Pancreas (tissue), 10 donors: ENCODE measurements around the gene HIC1. TPM values are rescaled to one million over a fixed set of nuclear protein-coding genes. Genes with fewer than 3 reads are reported as not detected.
A peak's percentile ranks its signal among the peaks of the same experiment; 100 is the strongest.

ENCODE experiments used
- ATAC-seq, 4 donors: fragments of 200-7000 bp; cut with Tn5 transposase; one replicate each; pipeline versions ENCODE4 v1.8.0 to v1.9.1; 2020; ENCODE audit warnings: mild to moderate bottlenecking in 4 of 4, moderate library complexity in 4 of 4
- DNase-seq, 6 donors: peaks; one replicate each; pipeline ENCODE4 v3.0.0-alpha.2; 2020
- FAIRE-seq: peaks from 2 replicates; lab custom pipeline; 2012; peaks lifted over from hg19 to GRCh38; lab: Jason Lieb, UNC
- H3K27ac ChIP-seq, 4 donors: fragments of 200-600 bp; sonication (generic); 1 replicate in 3 of 4; 2 replicates in 1 of 4; pipeline versions ENCODE4 v1.5.0 to v1.8.0; 2020
- H3K27me3 ChIP-seq, 4 donors: fragments of 200-600 bp; one replicate each; pipeline ENCODE4 v1.8.0; 2021
- H3K36me3 ChIP-seq, 3 donors: fragments of 200-600 bp; sonication (generic) in 1 of 3; one replicate each; pipeline versions ENCODE4 v1.5.0 to v1.8.0; 2020 to 2021
- H3K4me1 ChIP-seq, 3 donors: fragments of 200-600 bp; one replicate each; pipeline ENCODE4 v1.8.0; 2021
- H3K4me3 ChIP-seq, 4 donors: fragments of 200-600 bp; sonication (generic) in 2 of 4; one replicate each; pipeline versions ENCODE4 v1.5.0 to v1.8.0; 2020 to 2021
- H3K9me3 ChIP-seq, 4 donors: fragments of 200-600 bp; one replicate each; pipeline ENCODE4 v1.8.0; 2021
- CTCF ChIP-seq, 4 donors: fragments of 200-600 bp; sonication (generic) in 3 of 4; IDR thresholded peaks; one replicate each; pipeline versions ENCODE4 v1.5.0 to v1.8.0; 2021; ENCODE audit warnings: antibody characterized with exemption in 4 of 4
- WGBS, 2 donors: extraction: QIAGEN DNeasy Blood & Tissue Kit; methylation state at CpG; one replicate each; pipeline ENCODE4 v1.1.7; 2013; 5-methylcytosine and 5-hydroxymethylcytosine counted together
- intact Hi-C, 3 donors: fragments of 100-400 bp; cut with DNase I; formaldehyde crosslinking; loops; one replicate each; pipeline versions ENCODE4 v1.11.1 to v1.14.2; 2022
- polyA plus RNA-seq, 2 donors: library from polyadenylated mRNA; stranded (reverse); fragments of 200-250 nt; gene quantifications; one replicate each; pipeline ENCODE4 v1.2.3, GENCODE V29; 2013
- total RNA-seq, 6 donors: library from RNA; stranded (reverse); fragmentation: NEBNext Ultra II Directional in 4 of 6; extraction: Animal tissue kit (Norgen Biotek cat#: 25700) in 4 of 6; gene quantifications; one replicate each; pipeline versions ENCODE4 v1.2.1 to v1.2.4, GENCODE V29; 2021 to 2023
- donor health status: healthy with polysubstance abuse.
- donor health status: DM: no; HTN: no; CAD: no; lungs with moderate emphysema.
- donor health status: DM: no; HTN: no; CAD: no.
- donor health status: control.
- donor health status: control.
- donor health status: Bipolar disorder and iron deficiency.
- donor health status: DM: yes; HTN: yes; CAD: no.
- donor health status: DM: no; HTN: no; CAD: no.
- donor health status: DM: no; HTN: no; CAD: no.
- donor health status: DM: yes; HTN: yes; CAD: no.

The HIC1 gene
- total and polyA plus RNA-seq, 8 donors = 1.0 to 15.8 (median 3.4) TPM

DNA sequence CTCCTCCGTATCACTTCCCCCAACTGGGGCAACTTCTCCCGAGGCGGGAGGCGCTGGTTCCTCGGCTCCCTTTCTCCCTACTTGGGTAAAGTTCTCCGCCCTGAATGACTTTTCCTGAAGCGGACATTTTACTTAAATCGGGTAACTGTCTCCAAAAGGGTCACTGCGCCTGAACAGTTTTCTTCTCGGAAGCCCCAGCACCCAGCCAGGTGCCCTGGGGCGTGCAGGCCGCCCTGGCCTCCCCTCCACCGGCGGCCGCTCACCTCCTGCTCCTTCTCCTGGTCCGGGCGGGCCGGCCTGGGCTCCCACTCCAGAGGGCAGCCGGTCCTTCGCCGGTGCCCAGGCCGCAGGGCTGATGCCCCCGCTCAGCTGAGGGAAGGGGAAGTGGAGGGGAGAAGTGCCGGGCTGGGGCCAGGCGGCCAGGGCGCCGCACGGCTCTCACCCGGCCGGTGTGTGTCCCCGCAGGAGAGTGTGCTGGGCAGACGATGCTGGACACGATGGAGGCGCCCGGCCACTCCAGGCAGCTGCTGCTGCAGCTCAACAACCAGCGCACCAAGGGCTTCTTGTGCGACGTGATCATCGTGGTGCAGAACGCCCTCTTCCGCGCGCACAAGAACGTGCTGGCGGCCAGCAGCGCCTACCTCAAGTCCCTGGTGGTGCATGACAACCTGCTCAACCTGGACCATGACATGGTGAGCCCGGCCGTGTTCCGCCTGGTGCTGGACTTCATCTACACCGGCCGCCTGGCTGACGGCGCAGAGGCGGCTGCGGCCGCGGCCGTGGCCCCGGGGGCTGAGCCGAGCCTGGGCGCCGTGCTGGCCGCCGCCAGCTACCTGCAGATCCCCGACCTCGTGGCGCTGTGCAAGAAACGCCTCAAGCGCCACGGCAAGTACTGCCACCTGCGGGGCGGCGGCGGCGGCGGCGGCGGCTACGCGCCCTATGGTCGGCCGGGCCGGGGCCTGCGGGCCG lies 1.6 kb downstream of the HIC1 start:
- intact Hi-C loops = loop anchor here in 1 of 3 donors (5.0 kb wide), 1 partner anchor 191 kb away; no protein-coding TSS in a partner anchor
- Histone ChIP-seq H3K36me3 (peaks cover 0 to 7% (median 0%) of the 10 kb centered on the region in 3 donors), H3K4me1 (peaks cover 0 to 8% (median 3%) of the 10 kb centered on the region in 3 donors), H3K27ac (peak overlapping the region in 3 of 4 donors; percentile 18 to 38 (median 27)), H3K27me3 (peaks cover 0 to 3% (median 0%) of the 10 kb centered on the region in 4 donors), H3K9me3 (no peaks in the 10 kb centered on the region), H3K4me3 (peak overlapping the region in 2 of 4 donors; percentile 40 to 59)
- DNase-seq (peak in 3 of 6 donors; percentile 28 to 81 (median 75)), FAIRE-seq (no peak), ATAC-seq (peak in 1 of 4 donors; percentile 11)
- 28 to 31% methylated on average over 79 to 85 of the region's 85 CpGs for WGBS, 2 donors
- no peak for TF ChIP-seq CTCF (IDR thresholded peaks at IDR 0.05)

- peak in 3 of 6 donors; percentile 17 to 72 (median 69) for DNase-seq
Measured at GRCh38 chr17:2057175-2057759, 2.4 kb downstream of the HIC1 start.

DNA sequence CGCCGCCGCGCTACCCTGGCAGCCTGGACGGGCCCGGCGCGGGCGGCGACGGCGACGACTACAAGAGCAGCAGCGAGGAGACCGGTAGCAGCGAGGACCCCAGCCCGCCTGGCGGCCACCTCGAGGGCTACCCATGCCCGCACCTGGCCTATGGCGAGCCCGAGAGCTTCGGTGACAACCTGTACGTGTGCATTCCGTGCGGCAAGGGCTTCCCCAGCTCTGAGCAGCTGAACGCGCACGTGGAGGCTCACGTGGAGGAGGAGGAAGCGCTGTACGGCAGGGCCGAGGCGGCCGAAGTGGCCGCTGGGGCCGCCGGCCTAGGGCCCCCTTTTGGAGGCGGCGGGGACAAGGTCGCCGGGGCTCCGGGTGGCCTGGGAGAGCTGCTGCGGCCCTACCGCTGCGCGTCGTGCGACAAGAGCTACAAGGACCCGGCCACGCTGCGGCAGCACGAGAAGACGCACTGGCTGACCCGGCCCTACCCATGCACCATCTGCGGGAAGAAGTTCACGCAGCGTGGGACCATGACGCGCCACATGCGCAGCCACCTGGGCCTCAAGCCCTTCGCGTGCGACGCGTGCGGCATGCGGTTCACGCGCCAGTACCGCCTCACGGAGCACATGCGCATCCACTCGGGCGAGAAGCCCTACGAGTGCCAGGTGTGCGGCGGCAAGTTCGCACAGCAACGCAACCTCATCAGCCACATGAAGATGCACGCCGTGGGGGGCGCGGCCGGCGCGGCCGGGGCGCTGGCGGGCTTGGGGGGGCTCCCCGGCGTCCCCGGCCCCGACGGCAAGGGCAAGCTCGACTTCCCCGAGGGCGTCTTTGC lies 3.1 kb downstream of the HIC1 start:
- WGBS, 2 donors = 27% methylated on average over 80 to 98 of the region's 98 CpGs
- no peak for ATAC-seq
- Histone ChIP-seq H3K27me3 (peaks cover 0 to 3% (median 0%) of the 10 kb centered on the region in 4 donors), H3K36me3 (peaks cover 0 to 10% (median 0%) of the 10 kb centered on the region in 3 donors), H3K4me3 (peak overlapping the region in 1 of 4 donors; percentile 59), H3K9me3 (no peaks in the 10 kb centered on the region), H3K4me1 (peaks cover 0 to 8% (median 3%) of the 10 kb centered on the region in 3 donors), H3K27ac (peak overlapping the region in 2 of 4 donors; percentile 3 to 33)
- TF ChIP-seq CTCF (IDR thresholded peaks at IDR 0.05) = no peak
- intact Hi-C loops = loop anchor here in 1 of 3 donors (5.0 kb wide), 1 partner anchor 189 kb away; no protein-coding TSS in a partner anchor
- peak in 3 of 6 donors; percentile 21 to 80 (median 68) for DNase-seq
- no peak for FAIRE-seq

More at GRCh38 chr17:2057175-2057759, 2.4 kb downstream of the HIC1 start:
- Histone ChIP-seq H3K36me3 (peaks cover 0 to 10% (median 0%) of the 10 kb centered on the region in 3 donors), H3K27ac (peak overlapping the region in 1 of 4 donors; percentile 8), H3K4me1 (peaks cover 0 to 8% (median 3%) of the 10 kb centered on the region in 3 donors), H3K4me3 (peak overlapping the region in 2 of 4 donors; percentile 4 to 59), H3K9me3 (no peaks in the 10 kb centered on the region), H3K27me3 (peaks cover 0 to 3% (median 0%) of the 10 kb centered on the region in 4 donors)
- intact Hi-C loops = loop anchor here in 1 of 3 donors (5.0 kb wide), 1 partner anchor 190 kb away; no protein-coding TSS in a partner anchor
- no peak for TF ChIP-seq CTCF (IDR thresholded peaks at IDR 0.05)
- WGBS, 2 donors = 12 to 13% methylated on average over 58 to 81 of the region's 81 CpGs
- ATAC-seq (no peak), FAIRE-seq (no peak)
